HFFc6 (cell line): Measurements from ENCODE around the gene TEK. TPM values are rescaled to one million over a fixed set of nuclear protein-coding genes. Genes with fewer than 3 reads are reported as not detected.

ENCODE experiments used
- DNase-seq: peaks from one replicate; pipeline ENCODE4 v3.0.0-alpha.2; 2018
- H3K27ac Mint-ChIP-seq: 2 replicates; pipeline ENCODE4 v1.8.0; 2020; ENCODE audit warnings: mild to moderate bottlenecking, mixed read lengths
- H3K27me3 Mint-ChIP-seq: 2 replicates; pipeline ENCODE4 v1.8.0; 2021; ENCODE audit warnings: mild to moderate bottlenecking, moderate library complexity, mixed read lengths; ENCODE audit not compliant: insufficient read depth
- H3K36me3 Mint-ChIP-seq: 2 replicates; pipeline ENCODE4 v1.8.0; 2021; ENCODE audit warnings: low read depth, mixed read lengths
- H3K4me1 Mint-ChIP-seq: 2 replicates; pipeline ENCODE4 v1.8.0; 2020; ENCODE audit warnings: low read depth, mixed read lengths
- H3K4me3 Mint-ChIP-seq: 2 replicates; pipeline ENCODE4 v1.8.0; 2020; ENCODE audit warnings: mild to moderate bottlenecking, moderate library complexity, mixed read lengths
- H3K9me3 Mint-ChIP-seq: 2 replicates; pipeline ENCODE4 v1.8.0; 2020; ENCODE audit warnings: mild to moderate bottlenecking, mixed read lengths
- total RNA-seq, 6 experiments: library from RNA; stranded (reverse); fragmentation: NEBNext Ultra II Directional; extraction: Animal tissue kit (Norgen Biotek cat#: 25700); gene quantifications; 2 replicates in 1 of 6; 3 replicates in 5 of 6; pipeline ENCODE4 v1.2.3, GENCODE V29; 2021
- TF ChIP-seq, protein P1 (sequence below): fragments of 200-600 bp; sonication (generic); IDR thresholded peaks from 2 replicates; pipeline ENCODE4 v1.5.0; 2021; ENCODE audit warnings: antibody characterized with exemption, mild to moderate bottlenecking

Gene TEK
- total RNA-seq, 6 experiments from 2014 or later: 2.0 to 10.0 (median 8.5) TPM

DNA sequence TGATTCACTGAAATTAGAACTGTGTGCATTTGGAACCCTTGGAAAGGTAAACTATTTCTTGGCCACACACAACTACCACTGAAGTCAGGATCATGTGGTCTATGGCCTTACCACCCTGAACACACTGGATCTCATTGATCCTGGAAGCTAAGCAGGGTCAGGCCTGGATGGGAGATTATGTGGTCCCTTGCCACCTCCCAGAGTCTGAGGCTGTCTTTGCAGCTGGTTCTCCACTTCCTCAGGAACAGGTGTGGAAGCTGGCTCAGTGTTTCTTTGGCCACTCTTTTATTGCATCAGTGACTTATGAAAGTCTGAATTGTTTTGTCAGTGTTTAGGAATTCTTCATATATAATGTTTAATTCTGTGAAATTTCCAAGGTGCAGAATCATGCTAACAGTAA, 89.2 kb downstream of the TEK start:
- no peak for DNase-seq
- Mint-ChIP-seq H3K36me3 (peaks cover 4% of the 10 kb centered on the region; the same call in 1 of the 2 replicates), H3K9me3 (no peaks in the 10 kb centered on the region), H3K4me1 (peaks cover 45% of the 10 kb centered on the region), H3K4me3 (no peak overlapping the region), H3K27me3 (no peaks in the 10 kb centered on the region), H3K27ac (no peak overlapping the region)
- TF ChIP-seq, protein P1, sequence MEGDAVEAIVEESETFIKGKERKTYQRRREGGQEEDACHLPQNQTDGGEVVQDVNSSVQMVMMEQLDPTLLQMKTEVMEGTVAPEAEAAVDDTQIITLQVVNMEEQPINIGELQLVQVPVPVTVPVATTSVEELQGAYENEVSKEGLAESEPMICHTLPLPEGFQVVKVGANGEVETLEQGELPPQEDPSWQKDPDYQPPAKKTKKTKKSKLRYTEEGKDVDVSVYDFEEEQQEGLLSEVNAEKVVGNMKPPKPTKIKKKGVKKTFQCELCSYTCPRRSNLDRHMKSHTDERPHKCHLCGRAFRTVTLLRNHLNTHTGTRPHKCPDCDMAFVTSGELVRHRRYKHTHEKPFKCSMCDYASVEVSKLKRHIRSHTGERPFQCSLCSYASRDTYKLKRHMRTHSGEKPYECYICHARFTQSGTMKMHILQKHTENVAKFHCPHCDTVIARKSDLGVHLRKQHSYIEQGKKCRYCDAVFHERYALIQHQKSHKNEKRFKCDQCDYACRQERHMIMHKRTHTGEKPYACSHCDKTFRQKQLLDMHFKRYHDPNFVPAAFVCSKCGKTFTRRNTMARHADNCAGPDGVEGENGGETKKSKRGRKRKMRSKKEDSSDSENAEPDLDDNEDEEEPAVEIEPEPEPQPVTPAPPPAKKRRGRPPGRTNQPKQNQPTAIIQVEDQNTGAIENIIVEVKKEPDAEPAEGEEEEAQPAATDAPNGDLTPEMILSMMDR: no peak

- H3K27ac Mint-ChIP-seq: no peak overlapping the region
These were observed 93.0 kb downstream of the TEK start for GRCh38 chr9:27202056-27202455.

GRCh38 chr9:27203783-27204182, 94.8 kb downstream of the TEK start:
- Mint-ChIP-seq H3K27me3 (no peaks in the 10 kb centered on the region; the same call in 1 of the 2 replicates), H3K36me3 (peaks cover 4% of the 10 kb centered on the region; the same call in 1 of the 2 replicates), H3K27ac (no peak overlapping the region; the same call in 1 of the 2 replicates), H3K4me3 (0 out of 2 replicates have a peak overlapping the region, but pooled peaks have one; percentile 24), H3K4me1 (peaks cover 41% of the 10 kb centered on the region), H3K9me3 (no peaks in the 10 kb centered on the region)
- TF ChIP-seq, protein P1: no peak
- DNase-seq: no peak

More at GRCh38 chr9:27202056-27202455, 93.0 kb downstream of the TEK start:
- no peak for DNase-seq
- H3K36me3 Mint-ChIP-seq: peaks cover 4% of the 10 kb centered on the region; the same call in 1 of the 2 replicates
- no peaks in the 10 kb centered on the region for H3K27me3 Mint-ChIP-seq
- peaks cover 43% of the 10 kb centered on the region for H3K4me1 Mint-ChIP-seq
- TF ChIP-seq, protein P1: no peak
- no peak overlapping the region for H3K4me3 Mint-ChIP-seq
- H3K9me3 Mint-ChIP-seq: no peaks in the 10 kb centered on the region

- peak overlapping the region; percentile 8; the same call in 1 of the 2 replicates for H3K27ac Mint-ChIP-seq
- peaks cover 4% of the 10 kb centered on the region; the same call in 1 of the 2 replicates for H3K36me3 Mint-ChIP-seq
- H3K9me3 Mint-ChIP-seq: no peaks in the 10 kb centered on the region
- TF ChIP-seq, protein P1: no peak
- DNase-seq: peak; percentile 50
- H3K27me3 Mint-ChIP-seq: no peaks in the 10 kb centered on the region; the same call in 1 of the 2 replicates
- no peak overlapping the region; the same call in 1 of the 2 replicates for H3K4me3 Mint-ChIP-seq
- peaks cover 41% of the 10 kb centered on the region for H3K4me1 Mint-ChIP-seq
These were observed 95.6 kb downstream of the TEK start for GRCh38 chr9:27204578-27204977.

DNA sequence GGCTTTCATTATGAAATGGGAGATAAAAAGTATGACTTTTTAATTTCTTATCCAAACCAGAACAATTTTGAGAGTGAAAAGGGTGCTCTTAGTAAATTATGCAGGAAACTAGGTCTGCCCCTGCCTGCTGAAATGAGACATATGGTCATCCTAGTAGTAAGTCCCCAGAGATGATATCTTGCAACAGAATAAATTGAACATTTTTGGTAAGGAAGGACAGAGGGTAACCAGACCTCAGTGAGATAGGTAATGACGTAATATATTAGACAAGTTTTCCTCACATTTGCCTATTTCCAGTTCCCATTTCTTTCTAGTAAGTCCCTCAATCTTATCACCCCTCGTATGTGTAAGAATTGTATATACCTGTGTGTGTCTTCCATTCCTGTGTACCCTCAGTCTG, 96.2 kb downstream of the TEK start:
- H3K4me1 Mint-ChIP-seq: peaks cover 44% of the 10 kb centered on the region
- H3K27ac Mint-ChIP-seq: no peak overlapping the region
- no peaks in the 10 kb centered on the region for H3K9me3 Mint-ChIP-seq
- H3K27me3 Mint-ChIP-seq: no peaks in the 10 kb centered on the region; the same call in 1 of the 2 replicates
- no peak overlapping the region for H3K4me3 Mint-ChIP-seq
- peaks cover 4% of the 10 kb centered on the region; the same call in 1 of the 2 replicates for H3K36me3 Mint-ChIP-seq
- TF ChIP-seq, protein P1: no peak
- no peak for DNase-seq
